SK-N-SH treated with all-trans-retinoic acid at 6 μM for 48 hours (cell line): ENCODE data around the gene NEK3.
A peak's percentile ranks its signal among the peaks of the same experiment; 100 is the strongest.
"Not testable (repeated sequence)": the region's sequence is repeated elsewhere in the genome, so short reads cannot be mapped to it uniquely, and the experiment has no call there.

Source experiments
- ATAC-seq: fragments of 200-7000 bp; cut with Tn5 transposase; 3 replicates; pipeline ENCODE4 v1.9.1; 2020; ENCODE audit warnings: mild to moderate bottlenecking, moderate library complexity
- ARNTL ChIP-seq: fragments of 450-650 bp; formaldehyde crosslinking; IDR thresholded peaks from 2 replicates; pipeline ENCODE4 v1.5.0; 2020; ENCODE audit warnings: low read depth, mild to moderate bottlenecking, moderate library complexity, borderline replicate concordance
- CREB5 ChIP-seq: fragments of 250-450 bp; sonication (Bioruptor Pico); IDR thresholded peaks from 2 replicates; pipeline ENCODE4 v1.5.1; 2020; ENCODE audit warnings: low read depth, mild to moderate bottlenecking, moderate library complexity
- CSDC2 ChIP-seq: fragments of 250-450 bp; sonication (Bioruptor Pico); IDR thresholded peaks from 2 replicates; pipeline ENCODE4 v1.5.0; 2020; ENCODE audit warnings: mild to moderate bottlenecking, moderate library complexity
- CSRNP3 ChIP-seq: fragments of 250-450 bp; sonication (Bioruptor Pico); IDR thresholded peaks from 2 replicates; pipeline ENCODE4 v1.5.1; 2021; ENCODE audit warnings: mild to moderate bottlenecking, moderate library complexity
- ESRRG ChIP-seq: fragments of 250-450 bp; sonication (Bioruptor Pico); IDR thresholded peaks from 2 replicates; pipeline ENCODE4 v1.6.1; 2021; ENCODE audit warnings: mild to moderate bottlenecking
- GLIS3 ChIP-seq: fragments of 250-450 bp; sonication (Bioruptor Pico); IDR thresholded peaks from 2 replicates; pipeline ENCODE4 v1.5.0; 2020; ENCODE audit warnings: mild to moderate bottlenecking, moderate library complexity
- ISL1 ChIP-seq: fragments of 250-450 bp; sonication (Bioruptor Pico); IDR thresholded peaks from 2 replicates; pipeline ENCODE4 v2.1.2; 2022; ENCODE audit warnings: mild to moderate bottlenecking, moderate library complexity
- OSR1 ChIP-seq: fragments of 250-450 bp; sonication (Bioruptor Pico); IDR thresholded peaks from 2 replicates; pipeline ENCODE4 v1.8.0; 2022; ENCODE audit warnings: moderate library complexity, mild to moderate bottlenecking, inconsistent platforms
- PATZ1 ChIP-seq: fragments of 250-450 bp; sonication (Bioruptor Pico); IDR thresholded peaks from 2 replicates; pipeline ENCODE4 v1.8.0; 2020; ENCODE audit warnings: mild to moderate bottlenecking, moderate library complexity, borderline replicate concordance
- POU6F1 ChIP-seq: fragments of 250-450 bp; sonication (Bioruptor Pico); IDR thresholded peaks from 2 replicates; pipeline ENCODE4 v1.8.0; 2021; ENCODE audit warnings: low read depth, mild to moderate bottlenecking, moderate library complexity, borderline replicate concordance
- PPARA ChIP-seq: fragments of 250-450 bp; sonication (Bioruptor Pico); IDR thresholded peaks from 2 replicates; pipeline ENCODE4 v1.5.0; 2020; ENCODE audit warnings: mild to moderate bottlenecking, borderline replicate concordance
- RARB ChIP-seq: fragments of 250-450 bp; sonication (Bioruptor Pico); IDR thresholded peaks from 2 replicates; pipeline ENCODE4 v1.8.0; 2021; ENCODE audit warnings: mild to moderate bottlenecking, moderate library complexity
- SNAI2 ChIP-seq: fragments of 250-450 bp; sonication (Bioruptor Pico); IDR thresholded peaks from 2 replicates; pipeline ENCODE4 v1.5.0; 2020; ENCODE audit warnings: mild to moderate bottlenecking, moderate library complexity
- TCF4 ChIP-seq: fragments of 250-450 bp; sonication (Bioruptor Pico); IDR thresholded peaks from 2 replicates; pipeline ENCODE4 v1.8.0; 2021; ENCODE audit warnings: mild to moderate bottlenecking, moderate library complexity, borderline replicate concordance
- TSHZ2 ChIP-seq: fragments of 250-450 bp; sonication (Bioruptor Pico); IDR thresholded peaks from 2 replicates; pipeline ENCODE4 v1.5.0; 2020; ENCODE audit warnings: mild to moderate bottlenecking, moderate library complexity
- ZC3H10 ChIP-seq: fragments of 250-450 bp; sonication (Bioruptor Pico); IDR thresholded peaks from 2 replicates; pipeline ENCODE4 v1.5.1; 2021; ENCODE audit warnings: mild to moderate bottlenecking, moderate library complexity
- ZFP3 ChIP-seq: fragments of 250-450 bp; sonication (Bioruptor Pico); IDR thresholded peaks from 2 replicates; pipeline ENCODE4 v1.5.0; 2020; ENCODE audit warnings: mild to moderate bottlenecking, moderate library complexity
- ZFP30 ChIP-seq: fragments of 450-650 bp; formaldehyde crosslinking; IDR thresholded peaks from 2 replicates; pipeline ENCODE4 v1.5.0; 2022; ENCODE audit warnings: mild to moderate bottlenecking, moderate library complexity
- ZNF565 ChIP-seq: fragments of 450-650 bp; formaldehyde crosslinking; conservative IDR thresholded peaks from 2 replicates; pipeline ENCODE4 v1.5.0; 2020; ENCODE audit warnings: low read depth, mild to moderate bottlenecking, moderate library complexity
- ZNF70 ChIP-seq: fragments of 450-650 bp; formaldehyde crosslinking; IDR thresholded peaks from 2 replicates; pipeline ENCODE4 v1.5.0; 2020; ENCODE audit warnings: mild to moderate bottlenecking, moderate library complexity
- ZNF8 ChIP-seq: fragments of 450-650 bp; formaldehyde crosslinking; IDR thresholded peaks from 2 replicates; pipeline ENCODE4 v1.5.0; 2020; ENCODE audit warnings: mild to moderate bottlenecking, moderate library complexity

The NEK3 gene

GRCh38 chr13:52195401-52195837 lies 36.0 kb upstream of the NEK3 start:
- no peak for ATAC-seq
- TF ChIP-seq POU6F1 (no peak), CSDC2 (CRISPR knock-in tag) (no peak), GLIS3 (CRISPR knock-in tag) (no peak), ZC3H10 (CRISPR knock-in tag) (no peak), ZNF565 (CRISPR knock-in tag) (no peak), TSHZ2 (CRISPR knock-in tag) (no peak)
- TF ChIP-seq, all 23 proteins: peak for 0

- ATAC-seq: peak; percentile 97
- TF ChIP-seq TCF4 (CRISPR knock-in tag): peak; percentile 19; the same call in 1 of the 2 replicates
- TF ChIP-seq ZNF70 (CRISPR knock-in tag): no peak
Measured at GRCh38 chr13:52194184-52194868, 34.9 kb upstream of the NEK3 start.

- 0 out of 2 replicates have a peak, but pooled peaks have one; percentile 12 for TF ChIP-seq ZNF70 (CRISPR knock-in tag)
- ATAC-seq: peak; percentile 53
Measured at GRCh38 chr13:52193587-52194183, 34.3 kb upstream of the NEK3 start.

- ATAC-seq: not testable (repeated sequence)
Measured at GRCh38 chr13:52187424-52188187, 28.2 kb upstream of the NEK3 start.

GRCh38 chr13:52187029-52187423 lies 27.6 kb upstream of the NEK3 start:
- no peak for ATAC-seq
- TF ChIP-seq GLIS3 (CRISPR knock-in tag) (no peak), ZNF8 (CRISPR knock-in tag) (no peak), ZFP3 (CRISPR knock-in tag) (no peak), ZC3H10 (CRISPR knock-in tag) (no peak), RARB (CRISPR knock-in tag) (no peak), ISL1 (CRISPR knock-in tag) (no peak), CSRNP3 (CRISPR knock-in tag) (no peak), TSHZ2 (CRISPR knock-in tag) (no peak), ARNTL (CRISPR knock-in tag) (no peak), PPARA (CRISPR knock-in tag) (no peak), TCF4 (CRISPR knock-in tag) (no peak), CREB5 (no peak), ZNF70 (CRISPR knock-in tag) (no peak), PATZ1 (no peak), ZFP30 (CRISPR knock-in tag) (no peak), SNAI2 (CRISPR knock-in tag) (no peak), OSR1 (CRISPR knock-in tag) (no peak), ESRRG (CRISPR knock-in tag) (no peak)
